IMR-90 (cell line): Measurements from ENCODE around the gene PAM16. TPM values are rescaled to one million over a fixed set of nuclear protein-coding genes. Genes with fewer than 3 reads are reported as not detected.

Source experiments
- ATAC-seq: fragments of 200-7000 bp; cut with Tn5 transposase; 2 replicates; pipeline ENCODE4 v1.9.1; 2020; ENCODE audit warnings: low read depth, mild to moderate bottlenecking, moderate library complexity
- BruUV-seq: library from RNA; stranded (reverse); fragments of 400-500 nt; replicated peaks from 2 replicates; lab custom pipeline; 2021; lab: Mats Ljungman, UMichigan
- CTCF ChIA-PET: fragments of 300-600 bp; formaldehyde crosslinking; extraction: SDS; loops from one replicate; lab custom pipeline; 2021; ENCODE audit warnings: antibody characterized with exemption; lab: Yijun Ruan, JAX
- POLR2A ChIA-PET: fragments of 300-600 bp; sonication (Branson Sonifier 250); formaldehyde crosslinking; loops from one replicate; lab custom pipeline; 2022; ENCODE audit warnings: antibody characterized with exemption; ENCODE audit not compliant: unreplicated experiment; lab: Charles Lee
- DNase-seq: peaks from one replicate; pipeline ENCODE4 v3.0.0; 2013
- H2AFZ ChIP-seq: replicated peaks from 2 replicates; pipeline ENCODE3; 2013; ENCODE audit warnings: low read length, mild to moderate bottlenecking; ENCODE audit not compliant: poor library complexity
- H2AK5ac ChIP-seq: 2 replicates; pipeline ENCODE4 v1.6.1; 2013; ENCODE audit warnings: low read depth, low read length, inconsistent platforms
- H2AK9ac ChIP-seq: replicated peaks from 2 replicates; pipeline ENCODE3; 2013; ENCODE audit warnings: mild to moderate bottlenecking, low read depth, low read length, moderate library complexity; ENCODE audit not compliant: poor library complexity
- H2BK120ac ChIP-seq: 2 replicates; pipeline ENCODE4 v1.6.1; 2013; ENCODE audit warnings: low read depth, low read length, inconsistent platforms
- H2BK15ac ChIP-seq: 3 replicates; pipeline ENCODE4 v1.6.1; 2013; ENCODE audit warnings: low read depth, low read length, inconsistent platforms
- H2BK20ac ChIP-seq: 2 replicates; pipeline ENCODE4 v1.6.1; 2013; ENCODE audit warnings: low read depth, mild to moderate bottlenecking, inconsistent platforms, low read length, moderate library complexity
- H2BK5ac ChIP-seq: 2 replicates; pipeline ENCODE4 v1.6.1; 2013; ENCODE audit warnings: mild to moderate bottlenecking, low read depth, low read length, inconsistent platforms; ENCODE audit not compliant: poor library complexity, severe bottlenecking
- H3K14ac ChIP-seq: replicated peaks from 2 replicates; pipeline ENCODE4 v1.6.1; 2013; ENCODE audit warnings: low read depth, low read length, inconsistent platforms
- H3K18ac ChIP-seq: 2 replicates; pipeline ENCODE4 v1.6.1; 2013; ENCODE audit warnings: low read depth, low read length, control low read depth
- H3K23ac ChIP-seq: 2 replicates; pipeline ENCODE4 v1.6.1; 2013; ENCODE audit warnings: low read depth, low read length, inconsistent platforms
- H3K27ac ChIP-seq: 2 replicates; pipeline ENCODE4 v1.5.1; 2013; ENCODE audit warnings: mild to moderate bottlenecking, control low read depth, low read length; ENCODE audit not compliant: insufficient read depth
- H3K27me3 ChIP-seq: 2 replicates; pipeline ENCODE4 v1.6.1; 2013; ENCODE audit warnings: low read length; ENCODE audit not compliant: control insufficient read depth, insufficient read depth
- H3K36me3 ChIP-seq: 2 replicates; pipeline ENCODE4 v1.6.1; 2013; ENCODE audit warnings: low read length, mixed read lengths; ENCODE audit not compliant: control insufficient read depth, insufficient read depth
- H3K4ac ChIP-seq: 2 replicates; pipeline ENCODE4 v1.6.1; 2013; ENCODE audit warnings: low read depth, low read length, inconsistent platforms
- H3K4me1 ChIP-seq: 2 replicates; pipeline ENCODE4 v1.6.1; 2013; ENCODE audit warnings: low read length, mixed read lengths; ENCODE audit not compliant: control insufficient read depth, insufficient read depth
- H3K4me2 ChIP-seq: 2 replicates; pipeline ENCODE4 v1.6.1; 2013; ENCODE audit warnings: low read depth, mild to moderate bottlenecking, control low read depth, low read length, moderate library complexity
- H3K4me3 ChIP-seq: 2 replicates; pipeline ENCODE4 v1.5.1; 2013; ENCODE audit warnings: low read depth, mild to moderate bottlenecking, control low read depth, low read length, moderate library complexity; ENCODE audit not compliant: insufficient read depth
- H3K56ac ChIP-seq: 2 replicates; pipeline ENCODE4 v1.6.1; 2013; ENCODE audit warnings: low read length, inconsistent platforms; ENCODE audit not compliant: insufficient read depth; ENCODE audit errors: extremely low read depth
- H3K79me1 ChIP-seq, 2 experiments: 2 replicates each; pipeline ENCODE4 v1.6.1; 2013; ENCODE audit warnings: low read length in 2 of 2, inconsistent platforms in 1 of 2, low read depth in 1 of 2
- H3K9ac ChIP-seq: 2 replicates; pipeline ENCODE4 v1.6.1; 2013; ENCODE audit warnings: low read depth, low read length, control low read depth
- H3K9me1 ChIP-seq: 2 replicates; pipeline ENCODE4 v1.6.1; 2013; ENCODE audit warnings: low read length, inconsistent platforms; ENCODE audit not compliant: insufficient read depth
- H3K9me3 ChIP-seq: 2 replicates; pipeline ENCODE4 v1.6.1; 2013; ENCODE audit warnings: low read length; ENCODE audit not compliant: control insufficient read depth, insufficient read depth
- H4K20me1 ChIP-seq: 2 replicates; pipeline ENCODE4 v1.6.1; 2013; ENCODE audit warnings: low read length, inconsistent platforms; ENCODE audit not compliant: insufficient read depth
- H4K5ac ChIP-seq: 2 replicates; pipeline ENCODE4 v1.6.1; 2013; ENCODE audit warnings: mild to moderate bottlenecking, low read depth, low read length, control low read depth
- H4K8ac ChIP-seq, 2 experiments: 2 replicates each; pipeline ENCODE4 v1.6.1; 2013; ENCODE audit warnings: low read depth in 2 of 2, low read length in 2 of 2, control low read depth in 1 of 2, inconsistent platforms in 1 of 2
- H4K91ac ChIP-seq: 2 replicates; pipeline ENCODE4 v1.6.1; 2013; ENCODE audit warnings: low read depth, low read length, inconsistent platforms; ENCODE audit not compliant: insufficient read depth
- CHD1 ChIP-seq: IDR thresholded peaks from 2 replicates; pipeline ENCODE4 v1.6.1; 2012; ENCODE audit warnings: low read depth, low read length, improper control_type of control experiment
- FOS ChIP-seq: fragments of 150-350 bp; IDR thresholded peaks from 2 replicates; pipeline ENCODE4 v1.6.1; 2016; ENCODE audit warnings: low read depth, low read length
- MXI1 ChIP-seq: IDR thresholded peaks from 2 replicates; pipeline ENCODE4 v1.6.1; 2012; ENCODE audit warnings: low read depth, mild to moderate bottlenecking, low read length, moderate library complexity, borderline replicate concordance
- RAD21 ChIP-seq: IDR thresholded peaks from 2 replicates; pipeline ENCODE4 v1.6.1; 2012; ENCODE audit warnings: low read length, improper control_type of control experiment
- RCOR1 ChIP-seq: IDR thresholded peaks from 2 replicates; pipeline ENCODE4 v1.6.1; 2012; ENCODE audit warnings: mild to moderate bottlenecking, low read length, improper control_type of control experiment; ENCODE audit not compliant: insufficient replicate concordance
- WGBS, 2 experiments: methylation state at CpG; one replicate each; pipeline versions ENCODE4 v1.1.5 to v1.1.7; 2013; ENCODE audit warnings: missing lambda C conversion rate in 2 of 2; ENCODE audit not compliant: insufficient read length in 1 of 2; ENCODE audit errors: extremely low coverage in 2 of 2; 5-methylcytosine and 5-hydroxymethylcytosine counted together
- dilution Hi-C: fragments of 300-500 bp; cut with HindIII; formaldehyde crosslinking; loops from one replicate; pipeline ENCODE4 v1.14.3; 2018; ENCODE audit warnings: low sequenced_read_pairs; ENCODE audit not compliant: unreplicated experiment
- in situ Hi-C: fragments of 300-500 bp; cut with MboI; formaldehyde crosslinking; loops from 3 replicates; pipeline ENCODE4 v1.14.3; 2019; ENCODE audit warnings: low sequenced_read_pairs, inconsistent platforms, mixed read lengths
- intact Hi-C: fragments of 100-400 bp; cut with micrococcal nuclease; formaldehyde crosslinking; loops from 2 replicates; pipeline ENCODE4 v1.10.0; 2022
- polyA plus RNA-seq, 3 experiments: library from polyadenylated mRNA; depleted of rRNA; stranded (reverse); fragments of >200 nt; gene quantifications; 2 replicates each; pipeline ENCODE4 v1.2.3, GENCODE V29; 2012; ENCODE audit warnings: low replicate concordance in 1 of 3
- total RNA-seq: library from RNA; depleted of rRNA; stranded (reverse); fragments of >200 nt; gene quantifications from 2 replicates; pipeline ENCODE4 v1.2.3, GENCODE V29; 2012
- TF ChIP-seq, protein P1 (sequence below): conservative IDR thresholded peaks from 2 replicates; pipeline ENCODE4 v1.5.1; 2012; ENCODE audit warnings: mild to moderate bottlenecking, low read depth, low read length, improper control_type of control experiment

The PAM16 gene
- total and polyA plus RNA-seq, 2 of the 4 experiments (the other 2 are of a cell fraction) = 17.9 to 48.4 TPM

DNA sequence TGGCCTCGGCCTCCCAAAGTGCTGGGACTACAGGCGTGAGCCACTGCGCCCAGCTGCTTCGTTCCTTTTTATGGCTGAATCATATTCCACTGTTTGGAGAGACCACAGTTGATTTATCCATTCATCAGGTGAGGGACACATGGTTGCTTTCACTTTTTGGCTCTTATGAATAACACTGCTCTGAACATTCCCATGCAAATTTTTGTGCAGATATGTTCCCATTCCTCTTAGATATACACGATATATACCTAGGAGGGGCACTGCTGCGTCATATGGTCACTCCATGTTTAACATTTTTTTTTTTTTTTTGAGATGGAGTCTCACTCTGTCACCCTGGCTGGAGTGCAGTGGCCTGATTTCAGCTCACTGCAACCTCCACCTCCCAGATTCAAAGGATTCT is 49.2 kb downstream of the PAM16 start:
- H4K5ac ChIP-seq = no peak overlapping the region
- no TSS peak for BruUV-seq
- WGBS, 2 experiments = 93% methylated on average over 6 of the region's 6 CpGs; no CpG with 5 or more reads in 1 of the 2 experiments

More for the DNA sequence above, 49.2 kb downstream of the PAM16 start:
- H3K18ac ChIP-seq = no peak overlapping the region
- TF ChIP-seq RAD21 (no peak), RCOR1 (no peak), CHD1 (no peak), FOS (no peak), MXI1 (no peak)
- TF ChIP-seq, protein P1, sequence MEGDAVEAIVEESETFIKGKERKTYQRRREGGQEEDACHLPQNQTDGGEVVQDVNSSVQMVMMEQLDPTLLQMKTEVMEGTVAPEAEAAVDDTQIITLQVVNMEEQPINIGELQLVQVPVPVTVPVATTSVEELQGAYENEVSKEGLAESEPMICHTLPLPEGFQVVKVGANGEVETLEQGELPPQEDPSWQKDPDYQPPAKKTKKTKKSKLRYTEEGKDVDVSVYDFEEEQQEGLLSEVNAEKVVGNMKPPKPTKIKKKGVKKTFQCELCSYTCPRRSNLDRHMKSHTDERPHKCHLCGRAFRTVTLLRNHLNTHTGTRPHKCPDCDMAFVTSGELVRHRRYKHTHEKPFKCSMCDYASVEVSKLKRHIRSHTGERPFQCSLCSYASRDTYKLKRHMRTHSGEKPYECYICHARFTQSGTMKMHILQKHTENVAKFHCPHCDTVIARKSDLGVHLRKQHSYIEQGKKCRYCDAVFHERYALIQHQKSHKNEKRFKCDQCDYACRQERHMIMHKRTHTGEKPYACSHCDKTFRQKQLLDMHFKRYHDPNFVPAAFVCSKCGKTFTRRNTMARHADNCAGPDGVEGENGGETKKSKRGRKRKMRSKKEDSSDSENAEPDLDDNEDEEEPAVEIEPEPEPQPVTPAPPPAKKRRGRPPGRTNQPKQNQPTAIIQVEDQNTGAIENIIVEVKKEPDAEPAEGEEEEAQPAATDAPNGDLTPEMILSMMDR = no peak
- CTCF ChIA-PET = interaction anchor here (1.1 kb wide), 1 partner anchor 8 kb away, joined by 3 read pairs; no protein-coding TSS in a partner anchor
- H3K4ac ChIP-seq = no peak overlapping the region
- H2BK120ac ChIP-seq = no peak overlapping the region
- intact Hi-C loops (no loop called here), dilution Hi-C loops (no loop called here), in situ Hi-C loops (no loop called here)
- DNase-seq = no peak
- H4K91ac ChIP-seq = no peak overlapping the region
- H3K4me3 ChIP-seq = no peak overlapping the region
- H2AK5ac ChIP-seq = no peak overlapping the region
- no peak overlapping the region for H2BK5ac ChIP-seq
- no peak overlapping the region for H3K27ac ChIP-seq
- H3K9ac ChIP-seq = no peak overlapping the region
- no peak overlapping the region for H3K56ac ChIP-seq
- POLR2A ChIA-PET = no interaction called here
- H3K4me2 ChIP-seq = no peak overlapping the region
- no peak for ATAC-seq
- H4K20me1 ChIP-seq = 0 out of 2 replicates have a peak, but pooled peaks cover 3% of the 10 kb centered on the region
- peaks cover 17% of the 10 kb centered on the region for H3K4me1 ChIP-seq
- peaks cover 2% of the 10 kb centered on the region; the same call in 1 of the 2 replicates for H3K36me3 ChIP-seq
- no peak overlapping the region for H3K23ac ChIP-seq
- no peak overlapping the region for H2BK15ac ChIP-seq
- no peaks in the 10 kb centered on the region for H3K9me3 ChIP-seq
- H2AFZ ChIP-seq = no peak overlapping the region
- H3K9me1 ChIP-seq = peaks cover 9% of the 10 kb centered on the region
- no peaks in the 10 kb centered on the region for H3K27me3 ChIP-seq
- H2AK9ac ChIP-seq = no peak overlapping the region
- peaks cover 6 to 48% of the 10 kb centered on the region in 2 experiments; a peak in 3 of 4 replicates for H3K79me1 ChIP-seq
- no peak overlapping the region for H3K14ac ChIP-seq
- no peak overlapping the region for H2BK20ac ChIP-seq
- no peak overlapping the region for H4K8ac ChIP-seq
